ENCODE measurements around the gene CRTAC1.

The CRTAC1 gene

DNA sequence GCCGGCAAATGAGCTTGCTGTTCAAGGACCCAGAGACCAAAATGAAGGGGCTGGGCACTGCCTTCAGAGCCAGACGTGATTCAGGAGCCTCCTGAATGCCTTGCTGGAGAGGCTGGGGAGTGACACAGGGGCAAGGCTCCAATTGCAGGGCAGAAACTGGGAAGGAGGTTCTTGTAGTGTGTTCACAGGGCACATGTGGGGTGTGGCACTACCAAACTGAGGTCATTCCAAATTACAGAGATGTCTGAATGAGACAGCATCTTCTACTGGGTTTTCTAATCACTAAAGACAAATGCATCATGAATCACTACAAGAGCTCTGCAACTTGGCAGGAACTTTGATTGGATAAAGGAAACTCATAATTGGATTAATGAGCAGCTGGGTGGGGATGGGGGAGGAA, 17.8 kb downstream of the CRTAC1 start:
- peaks cover 0 to 20% of the 10 kb centered on the region in 2 donors for H3K27me3 ChIP-seq
- H3K4me3 ChIP-seq: no peak overlapping the region
- intact Hi-C loops (cut with DNase I; ENCODE audit: low total_unique reads): no loop called here
- no peaks in the 10 kb centered on the region for H3K36me3 ChIP-seq
- H3K9me3 ChIP-seq: no peaks in the 10 kb centered on the region
- TF ChIP-seq, protein P1, sequence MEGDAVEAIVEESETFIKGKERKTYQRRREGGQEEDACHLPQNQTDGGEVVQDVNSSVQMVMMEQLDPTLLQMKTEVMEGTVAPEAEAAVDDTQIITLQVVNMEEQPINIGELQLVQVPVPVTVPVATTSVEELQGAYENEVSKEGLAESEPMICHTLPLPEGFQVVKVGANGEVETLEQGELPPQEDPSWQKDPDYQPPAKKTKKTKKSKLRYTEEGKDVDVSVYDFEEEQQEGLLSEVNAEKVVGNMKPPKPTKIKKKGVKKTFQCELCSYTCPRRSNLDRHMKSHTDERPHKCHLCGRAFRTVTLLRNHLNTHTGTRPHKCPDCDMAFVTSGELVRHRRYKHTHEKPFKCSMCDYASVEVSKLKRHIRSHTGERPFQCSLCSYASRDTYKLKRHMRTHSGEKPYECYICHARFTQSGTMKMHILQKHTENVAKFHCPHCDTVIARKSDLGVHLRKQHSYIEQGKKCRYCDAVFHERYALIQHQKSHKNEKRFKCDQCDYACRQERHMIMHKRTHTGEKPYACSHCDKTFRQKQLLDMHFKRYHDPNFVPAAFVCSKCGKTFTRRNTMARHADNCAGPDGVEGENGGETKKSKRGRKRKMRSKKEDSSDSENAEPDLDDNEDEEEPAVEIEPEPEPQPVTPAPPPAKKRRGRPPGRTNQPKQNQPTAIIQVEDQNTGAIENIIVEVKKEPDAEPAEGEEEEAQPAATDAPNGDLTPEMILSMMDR (IDR thresholded peaks at IDR 0.05): no peak
- H3K4me1 ChIP-seq: no peaks in the 10 kb centered on the region
- no peak overlapping the region for H3K27ac ChIP-seq
- DNase-seq: no peak

DNA sequence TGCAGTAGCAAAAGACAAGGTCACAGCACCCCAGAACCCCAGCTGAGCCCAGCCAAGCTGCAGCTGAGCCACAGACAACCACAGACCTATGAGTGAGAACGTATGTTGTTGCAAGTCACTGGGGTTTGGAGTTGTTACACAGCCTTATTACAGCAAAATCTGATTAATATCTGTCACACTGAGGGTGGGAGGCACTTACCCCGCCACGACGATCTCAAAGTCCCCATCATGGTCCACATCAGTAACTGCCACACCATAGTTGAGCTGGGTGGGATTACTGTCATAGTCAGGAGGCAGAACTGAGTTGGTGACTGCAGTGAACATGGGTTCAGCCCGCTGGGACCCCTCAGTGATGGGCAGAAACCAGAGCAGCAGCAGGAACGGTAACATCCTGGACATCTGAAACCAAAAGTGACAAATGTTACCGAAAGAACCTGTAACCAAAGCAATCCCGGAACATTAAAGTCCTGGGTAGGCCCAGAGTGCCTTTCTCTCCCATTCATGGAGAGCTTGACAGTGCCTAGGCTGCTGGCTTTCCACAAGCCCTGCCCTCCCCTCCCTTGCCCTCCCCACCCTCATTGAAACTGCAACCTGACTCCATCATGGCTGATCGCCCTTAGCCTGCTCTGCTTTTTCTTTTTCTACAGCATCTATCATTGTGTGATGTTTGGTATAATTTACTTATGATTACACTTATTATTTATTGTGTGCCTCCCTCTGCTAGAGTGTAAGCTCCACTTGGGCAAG, 19.3 kb downstream of the CRTAC1 start:
- Histone ChIP-seq H3K27me3 (peaks cover 0 to 20% of the 10 kb centered on the region in 2 donors), H3K36me3 (no peaks in the 10 kb centered on the region), H3K27ac (no peak overlapping the region), H3K4me3 (no peak overlapping the region), H3K9me3 (no peaks in the 10 kb centered on the region), H3K4me1 (no peaks in the 10 kb centered on the region)
- intact Hi-C loops (cut with DNase I; ENCODE audit: low total_unique reads): no loop called here
- TF ChIP-seq, protein P1 (IDR thresholded peaks at IDR 0.05): no peak
- no peak for DNase-seq

DNA sequence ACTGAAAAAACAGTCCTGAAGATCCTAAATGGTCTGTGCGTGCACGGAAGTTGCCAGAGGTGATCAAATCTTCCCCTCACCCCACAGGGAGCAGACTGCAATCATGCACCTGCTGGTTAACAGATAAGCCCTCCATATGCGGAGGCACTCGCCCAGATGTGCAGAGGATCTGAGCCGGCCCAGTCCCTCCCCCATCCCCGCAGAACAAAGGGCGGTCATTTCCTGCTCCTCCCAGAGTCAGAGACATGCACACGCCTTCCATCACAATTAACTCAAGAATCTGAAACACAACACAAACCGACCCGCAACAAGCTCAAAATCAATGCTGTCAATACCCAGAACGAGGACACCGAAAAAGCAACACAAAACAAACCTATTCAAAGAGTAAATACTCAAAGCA, 24.2 kb downstream of the CRTAC1 start:
- H3K36me3 ChIP-seq: no peaks in the 10 kb centered on the region
- H3K9me3 ChIP-seq: no peaks in the 10 kb centered on the region
- intact Hi-C loops (cut with DNase I; ENCODE audit: low total_unique reads): no loop called here
- no peak for DNase-seq
- H3K4me3 ChIP-seq: no peak overlapping the region
- TF ChIP-seq, protein P1 (IDR thresholded peaks at IDR 0.05): no peak
- H3K4me1 ChIP-seq: no peaks in the 10 kb centered on the region
- peaks cover 0 to 9% of the 10 kb centered on the region in 2 donors for H3K27me3 ChIP-seq
- H3K27ac ChIP-seq: no peak overlapping the region

DNA sequence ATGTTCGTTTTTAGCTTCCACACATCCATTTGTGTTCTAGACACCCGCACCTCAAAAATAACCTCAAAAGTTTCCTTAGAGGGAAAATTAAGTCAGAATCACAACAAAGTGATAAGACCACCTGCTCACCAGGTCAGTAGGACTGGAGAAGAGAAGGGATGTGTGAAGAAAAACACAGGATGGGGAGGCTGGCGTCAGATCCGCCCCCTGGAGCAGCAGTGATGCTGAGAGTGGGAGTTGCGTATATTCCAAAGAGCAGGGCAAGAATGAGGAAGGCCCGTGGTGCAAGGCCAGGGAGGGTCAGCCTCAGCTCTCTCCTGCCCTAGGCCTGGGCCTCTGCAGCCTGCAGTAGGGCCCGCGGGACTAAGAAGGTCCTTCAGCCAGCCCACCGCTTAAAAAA, 28.7 kb downstream of the CRTAC1 start:
- Histone ChIP-seq H3K36me3 (no peaks in the 10 kb centered on the region), H3K4me1 (no peaks in the 10 kb centered on the region), H3K4me3 (no peak overlapping the region), H3K27ac (no peak overlapping the region), H3K9me3 (peaks cover 0 to 7% (median 0%) of the 10 kb centered on the region in 3 donors), H3K27me3 (peaks cover 0 to 7% of the 10 kb centered on the region in 2 donors)
- no peak for DNase-seq
- TF ChIP-seq, protein P1 (IDR thresholded peaks at IDR 0.05): no peak
- intact Hi-C loops (cut with DNase I; ENCODE audit: low total_unique reads): no loop called here

DNA sequence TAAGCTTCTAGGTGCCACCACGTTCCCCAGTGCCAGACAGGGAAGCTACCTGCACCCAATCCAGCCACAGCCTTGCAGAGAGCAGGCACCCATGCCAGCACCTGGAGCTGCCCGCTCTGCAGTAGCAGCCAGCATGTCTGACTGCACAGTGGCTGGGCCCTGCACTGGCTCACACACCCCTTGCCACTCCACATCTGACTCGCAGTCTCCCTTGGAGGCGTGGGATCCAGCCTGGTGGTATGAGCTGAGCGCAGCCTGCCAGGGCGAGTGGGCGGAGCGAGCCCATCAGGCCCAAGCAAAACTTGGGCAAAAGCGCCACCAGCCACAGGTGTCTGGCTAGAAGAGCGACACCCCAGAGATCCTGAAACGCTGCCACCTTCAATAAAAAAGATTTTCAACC, 30.1 kb downstream of the CRTAC1 start:
- no peak overlapping the region for H3K4me3 ChIP-seq
- H3K36me3 ChIP-seq: no peaks in the 10 kb centered on the region
- peaks cover 0 to 2% of the 10 kb centered on the region in 2 donors for H3K27me3 ChIP-seq
- intact Hi-C loops (cut with DNase I; ENCODE audit: low total_unique reads): no loop called here
- DNase-seq: no peak
- H3K9me3 ChIP-seq: peaks cover 0 to 7% (median 0%) of the 10 kb centered on the region in 3 donors
- TF ChIP-seq, protein P1 (IDR thresholded peaks at IDR 0.05): no peak
- H3K4me1 ChIP-seq: no peaks in the 10 kb centered on the region
- no peak overlapping the region for H3K27ac ChIP-seq

Data from tibial artery (tissue), 4 donors.